ENCODE data around the gene AFF2.

Gene AFF2

DNA sequence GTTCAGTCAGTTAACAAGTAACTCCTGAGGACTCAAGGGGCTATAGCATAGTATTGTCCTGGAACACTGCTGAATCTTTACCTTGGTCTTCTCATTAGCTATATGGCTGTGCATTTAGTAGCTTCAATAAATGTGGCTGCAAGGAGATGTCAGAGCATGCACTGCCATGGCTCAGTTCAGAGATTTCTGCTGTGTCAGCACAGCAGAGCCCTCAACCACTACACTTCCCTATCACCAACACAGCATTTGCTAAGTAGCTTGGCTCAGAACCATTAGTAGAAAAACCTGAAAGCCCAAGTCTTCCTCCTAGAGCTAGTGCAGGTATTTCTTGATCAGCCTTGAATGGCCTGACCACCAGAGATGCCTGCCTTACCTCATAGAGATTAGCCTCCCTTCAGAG is 538.6 kb downstream of the AFF2 start:
- Histone ChIP-seq H3K4me2 (ENCODE audit: insufficient read depth, low read length, poor library complexity, severe bottlenecking) (no peak overlapping the region), H3K9me3 (replicated peaks in 1 of 2; ENCODE audit: control insufficient read depth in 2 of 2, insufficient read depth in 1 of 2, low read depth in 1 of 2, low read length in 2 of 2) (no peaks in the 10 kb centered on the region), H2BK120ac (ENCODE audit: low read depth, low read length) (no peak overlapping the region), H3K18ac (ENCODE audit: low read length) (no peak overlapping the region), H2BK5ac (ENCODE audit: low read length) (no peak overlapping the region), H3K4me3 (ENCODE audit: low read length in 2 of 2) (no peak overlapping the region), H3K36me3 (replicated peaks in 1 of 2; ENCODE audit: control insufficient read depth in 2 of 2, insufficient read depth in 2 of 2, low read length in 2 of 2) (no peaks in the 10 kb centered on the region), H3K79me1 (ENCODE audit: low read depth, low read length) (no peaks in the 10 kb centered on the region), H2AFZ (ENCODE audit: low read length) (no peak overlapping the region), H4K8ac (ENCODE audit: low read depth, low read length) (no peak overlapping the region), H3K27ac (replicated peaks; ENCODE audit: low read length) (no peak overlapping the region), H3K27me3 (ENCODE audit: control insufficient read depth in 3 of 3, insufficient read depth in 3 of 3, low read depth in 1 of 3, low read length in 3 of 3) (no peaks in the 10 kb centered on the region), H3K4ac (ENCODE audit: low read length) (no peak overlapping the region), H4K91ac (ENCODE audit: low read depth, low read length, poor library complexity) (no peak overlapping the region), H3K23ac (ENCODE audit: low read depth, low read length, poor library complexity) (no peak overlapping the region), H3K14ac (ENCODE audit: low read length) (no peak overlapping the region), H3K9ac (ENCODE audit: low read depth, low read length, poor library complexity) (no peak overlapping the region), H2BK15ac (ENCODE audit: low read length) (no peak overlapping the region), H2AK5ac (ENCODE audit: low read depth, low read length) (no peak overlapping the region), H2BK12ac (ENCODE audit: low read length) (no peak overlapping the region), H3K4me1 (ENCODE audit: control insufficient read depth in 2 of 2, insufficient read depth in 1 of 2, low read depth in 1 of 2, low read length in 2 of 2) (no peaks in the 10 kb centered on the region)
- no peak for DNase-seq (ENCODE audit: low spot score)

DNA sequence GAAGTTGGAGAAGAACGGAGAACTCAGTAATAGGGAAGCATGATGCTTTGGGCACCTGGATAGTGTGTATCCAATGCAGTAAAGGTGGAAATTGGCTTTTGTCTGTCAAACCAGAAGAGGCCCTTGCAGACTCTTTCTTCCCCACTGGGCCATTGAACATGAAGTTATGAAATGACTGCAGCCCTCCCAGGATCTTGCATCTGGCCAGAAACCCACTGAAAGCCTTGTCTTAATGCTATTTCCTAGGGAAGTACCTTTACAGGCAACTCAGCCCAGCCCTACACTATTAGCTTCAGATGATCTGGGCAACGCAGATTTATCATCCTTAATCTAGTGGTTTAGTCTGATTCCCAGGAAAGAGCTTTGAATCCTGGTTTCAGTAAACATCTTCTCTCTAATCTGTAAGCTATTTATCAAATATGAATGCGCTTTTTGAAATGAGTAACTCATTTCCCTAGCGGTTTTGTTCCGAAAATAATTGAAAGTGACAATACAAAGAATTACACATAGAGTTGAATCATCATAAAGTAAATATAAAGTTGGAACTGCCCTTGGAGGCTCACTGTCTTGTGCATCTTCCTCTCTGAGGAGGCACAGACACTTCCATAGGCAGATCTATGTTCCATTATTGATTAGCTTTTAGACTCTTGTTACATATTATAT is 540.6 kb downstream of the AFF2 start:
- Histone ChIP-seq H3K4me2 (ENCODE audit: insufficient read depth, low read length, poor library complexity, severe bottlenecking) (no peak overlapping the region), H2BK15ac (ENCODE audit: low read length) (no peak overlapping the region), H3K14ac (ENCODE audit: low read length) (no peak overlapping the region), H3K18ac (ENCODE audit: low read length) (no peak overlapping the region), H2AFZ (ENCODE audit: low read length) (no peak overlapping the region), H4K91ac (ENCODE audit: low read depth, low read length, poor library complexity) (no peak overlapping the region), H4K8ac (ENCODE audit: low read depth, low read length) (no peak overlapping the region), H3K27ac (replicated peaks; ENCODE audit: low read length) (no peak overlapping the region), H3K23ac (ENCODE audit: low read depth, low read length, poor library complexity) (no peak overlapping the region), H2AK5ac (ENCODE audit: low read depth, low read length) (no peak overlapping the region), H3K36me3 (replicated peaks in 1 of 2; ENCODE audit: control insufficient read depth in 2 of 2, insufficient read depth in 2 of 2, low read length in 2 of 2) (no peaks in the 10 kb centered on the region), H2BK120ac (ENCODE audit: low read depth, low read length) (no peak overlapping the region), H3K79me1 (ENCODE audit: low read depth, low read length) (no peaks in the 10 kb centered on the region), H3K4ac (ENCODE audit: low read length) (no peak overlapping the region), H2BK12ac (ENCODE audit: low read length) (no peak overlapping the region), H3K9me3 (replicated peaks in 1 of 2; ENCODE audit: control insufficient read depth in 2 of 2, insufficient read depth in 1 of 2, low read depth in 1 of 2, low read length in 2 of 2) (no peaks in the 10 kb centered on the region), H3K9ac (ENCODE audit: low read depth, low read length, poor library complexity) (no peak overlapping the region), H3K4me3 (ENCODE audit: low read length in 2 of 2) (no peak overlapping the region), H2BK5ac (ENCODE audit: low read length) (no peak overlapping the region), H3K4me1 (ENCODE audit: control insufficient read depth in 2 of 2, insufficient read depth in 1 of 2, low read depth in 1 of 2, low read length in 2 of 2) (no peaks in the 10 kb centered on the region), H3K27me3 (ENCODE audit: control insufficient read depth in 3 of 3, insufficient read depth in 3 of 3, low read depth in 1 of 3, low read length in 3 of 3) (no peaks in the 10 kb centered on the region)
- no CpG with 5 or more reads among the region's 5 CpGs for WGBS, 2 donors (ENCODE audit: extremely low coverage in 2 of 2, insufficient read length in 2 of 2, insufficient replicate concordance in 1 of 2)
- DNase-seq (ENCODE audit: low spot score): no peak

DNA sequence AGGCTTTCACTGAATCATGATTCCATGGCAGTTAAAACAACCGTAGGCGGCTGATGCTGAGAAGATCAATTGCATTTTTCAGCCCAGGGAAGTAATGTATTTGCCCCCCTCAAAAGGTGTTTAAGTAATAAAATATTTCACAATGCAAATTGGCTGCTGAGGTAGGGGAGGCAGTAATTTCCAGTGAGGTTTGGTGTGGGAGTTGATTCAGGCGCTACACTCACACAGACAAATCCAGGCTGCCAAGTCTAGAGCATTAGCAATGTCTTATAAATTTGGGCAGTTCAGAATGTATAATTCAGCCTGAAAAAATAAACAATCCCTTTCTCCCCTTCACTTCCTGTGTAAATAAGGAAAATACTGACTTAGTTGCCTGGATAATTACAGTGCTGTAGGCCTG is 543.0 kb downstream of the AFF2 start:
- Histone ChIP-seq H3K27me3 (ENCODE audit: control insufficient read depth in 3 of 3, insufficient read depth in 3 of 3, low read depth in 1 of 3, low read length in 3 of 3) (no peaks in the 10 kb centered on the region), H3K4ac (ENCODE audit: low read length) (no peak overlapping the region), H2BK120ac (ENCODE audit: low read depth, low read length) (no peak overlapping the region), H3K23ac (ENCODE audit: low read depth, low read length, poor library complexity) (no peak overlapping the region), H3K36me3 (replicated peaks in 1 of 2; ENCODE audit: control insufficient read depth in 2 of 2, insufficient read depth in 2 of 2, low read length in 2 of 2) (no peaks in the 10 kb centered on the region), H2BK12ac (ENCODE audit: low read length) (no peak overlapping the region), H4K8ac (ENCODE audit: low read depth, low read length) (no peak overlapping the region), H3K14ac (ENCODE audit: low read length) (no peak overlapping the region), H2AK5ac (ENCODE audit: low read depth, low read length) (no peak overlapping the region), H4K91ac (ENCODE audit: low read depth, low read length, poor library complexity) (no peak overlapping the region), H3K27ac (replicated peaks; ENCODE audit: low read length) (no peak overlapping the region), H3K18ac (ENCODE audit: low read length) (no peak overlapping the region), H2BK15ac (ENCODE audit: low read length) (no peak overlapping the region), H2BK5ac (ENCODE audit: low read length) (no peak overlapping the region), H3K4me1 (ENCODE audit: control insufficient read depth in 2 of 2, insufficient read depth in 1 of 2, low read depth in 1 of 2, low read length in 2 of 2) (no peaks in the 10 kb centered on the region), H3K9ac (ENCODE audit: low read depth, low read length, poor library complexity) (no peak overlapping the region), H3K9me3 (replicated peaks in 1 of 2; ENCODE audit: control insufficient read depth in 2 of 2, insufficient read depth in 1 of 2, low read depth in 1 of 2, low read length in 2 of 2) (no peaks in the 10 kb centered on the region), H3K79me1 (ENCODE audit: low read depth, low read length) (no peaks in the 10 kb centered on the region), H3K4me3 (ENCODE audit: low read length in 2 of 2) (no peak overlapping the region), H3K4me2 (ENCODE audit: insufficient read depth, low read length, poor library complexity, severe bottlenecking) (no peak overlapping the region), H2AFZ (ENCODE audit: low read length) (no peak overlapping the region)
- no CpG with 5 or more reads among the region's 3 CpGs for WGBS, 2 donors (ENCODE audit: extremely low coverage in 2 of 2, insufficient read length in 2 of 2, insufficient replicate concordance in 1 of 2)
- DNase-seq (ENCODE audit: low spot score): no peak

DNA sequence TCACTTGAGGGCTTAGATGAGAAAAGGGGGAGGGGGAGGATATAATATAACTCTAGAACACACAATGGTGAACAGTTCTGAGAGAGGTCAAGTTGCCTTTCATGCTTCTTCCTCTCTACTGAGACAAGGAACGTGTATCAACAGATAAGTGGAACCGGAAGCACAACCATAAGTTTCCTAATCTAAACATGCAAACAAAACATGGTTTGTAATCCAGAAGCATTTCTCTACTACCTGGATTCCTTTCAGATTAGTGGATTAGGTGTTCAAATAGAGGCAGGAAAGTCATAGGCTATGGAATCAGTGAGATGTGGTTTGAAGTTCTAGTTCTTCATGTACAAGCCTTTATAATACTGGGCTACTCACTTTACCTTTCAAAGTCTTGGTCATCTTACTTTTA is 544.1 kb downstream of the AFF2 start:
- Histone ChIP-seq H4K8ac (ENCODE audit: low read depth, low read length) (no peak overlapping the region), H3K9ac (ENCODE audit: low read depth, low read length, poor library complexity) (no peak overlapping the region), H3K18ac (ENCODE audit: low read length) (no peak overlapping the region), H3K4me1 (ENCODE audit: control insufficient read depth in 2 of 2, insufficient read depth in 1 of 2, low read depth in 1 of 2, low read length in 2 of 2) (no peaks in the 10 kb centered on the region), H2BK5ac (ENCODE audit: low read length) (no peak overlapping the region), H3K36me3 (replicated peaks in 1 of 2; ENCODE audit: control insufficient read depth in 2 of 2, insufficient read depth in 2 of 2, low read length in 2 of 2) (no peaks in the 10 kb centered on the region), H3K14ac (ENCODE audit: low read length) (no peak overlapping the region), H2AFZ (ENCODE audit: low read length) (no peak overlapping the region), H2BK120ac (ENCODE audit: low read depth, low read length) (no peak overlapping the region), H3K4ac (ENCODE audit: low read length) (no peak overlapping the region), H3K27ac (replicated peaks; ENCODE audit: low read length) (no peak overlapping the region), H2BK15ac (ENCODE audit: low read length) (no peak overlapping the region), H3K79me1 (ENCODE audit: low read depth, low read length) (no peaks in the 10 kb centered on the region), H3K9me3 (replicated peaks in 1 of 2; ENCODE audit: control insufficient read depth in 2 of 2, insufficient read depth in 1 of 2, low read depth in 1 of 2, low read length in 2 of 2) (no peaks in the 10 kb centered on the region), H3K23ac (ENCODE audit: low read depth, low read length, poor library complexity) (no peak overlapping the region), H3K4me3 (ENCODE audit: low read length in 2 of 2) (no peak overlapping the region), H2BK12ac (ENCODE audit: low read length) (no peak overlapping the region), H3K4me2 (ENCODE audit: insufficient read depth, low read length, poor library complexity, severe bottlenecking) (no peak overlapping the region), H3K27me3 (ENCODE audit: control insufficient read depth in 3 of 3, insufficient read depth in 3 of 3, low read depth in 1 of 3, low read length in 3 of 3) (no peaks in the 10 kb centered on the region), H4K91ac (ENCODE audit: low read depth, low read length, poor library complexity) (no peak overlapping the region), H2AK5ac (ENCODE audit: low read depth, low read length) (no peak overlapping the region)
- no CpG with 5 or more reads among the region's 2 CpGs for WGBS, 2 donors (ENCODE audit: extremely low coverage in 2 of 2, insufficient read length in 2 of 2, insufficient replicate concordance in 1 of 2)
- DNase-seq (ENCODE audit: low spot score): no peak

All from neuronal stem cell (in vitro differentiated cells).